ENCODE results near the gene DGCR8.

DGCR8 gene

GRCh38 chr22:20145206-20145831 lies 65.3 kb downstream of the DGCR8 start:
- TF ChIP-seq EZH2phosphoT487 (IDR thresholded peaks at IDR 0.05; ENCODE audit: low read depth): no peak
- TF ChIP-seq, protein P1, sequence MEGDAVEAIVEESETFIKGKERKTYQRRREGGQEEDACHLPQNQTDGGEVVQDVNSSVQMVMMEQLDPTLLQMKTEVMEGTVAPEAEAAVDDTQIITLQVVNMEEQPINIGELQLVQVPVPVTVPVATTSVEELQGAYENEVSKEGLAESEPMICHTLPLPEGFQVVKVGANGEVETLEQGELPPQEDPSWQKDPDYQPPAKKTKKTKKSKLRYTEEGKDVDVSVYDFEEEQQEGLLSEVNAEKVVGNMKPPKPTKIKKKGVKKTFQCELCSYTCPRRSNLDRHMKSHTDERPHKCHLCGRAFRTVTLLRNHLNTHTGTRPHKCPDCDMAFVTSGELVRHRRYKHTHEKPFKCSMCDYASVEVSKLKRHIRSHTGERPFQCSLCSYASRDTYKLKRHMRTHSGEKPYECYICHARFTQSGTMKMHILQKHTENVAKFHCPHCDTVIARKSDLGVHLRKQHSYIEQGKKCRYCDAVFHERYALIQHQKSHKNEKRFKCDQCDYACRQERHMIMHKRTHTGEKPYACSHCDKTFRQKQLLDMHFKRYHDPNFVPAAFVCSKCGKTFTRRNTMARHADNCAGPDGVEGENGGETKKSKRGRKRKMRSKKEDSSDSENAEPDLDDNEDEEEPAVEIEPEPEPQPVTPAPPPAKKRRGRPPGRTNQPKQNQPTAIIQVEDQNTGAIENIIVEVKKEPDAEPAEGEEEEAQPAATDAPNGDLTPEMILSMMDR (IDR thresholded peaks at IDR 0.05; ENCODE audit: low read depth, low read length): no peak
- H3K79me2 ChIP-seq (ENCODE audit: low read length): no peaks in the 10 kb centered on the region
- H3K4me3 ChIP-seq (ENCODE audit: low read length): no peak overlapping the region
- H3K9ac ChIP-seq (ENCODE audit: low read length): no peak overlapping the region
- 0 out of 2 replicates have a peak, but pooled peaks cover 4% of the 10 kb centered on the region for H4K20me1 ChIP-seq (ENCODE audit: insufficient read depth, low read length)
- H3K4me1 ChIP-seq (ENCODE audit: low read length): no peaks in the 10 kb centered on the region
- no peak overlapping the region for H3K27ac ChIP-seq (ENCODE audit: low read length)
- no peak overlapping the region for H3K4me2 ChIP-seq (ENCODE audit: low read length)
- no peaks in the 10 kb centered on the region for H3K36me3 ChIP-seq (replicated peaks; ENCODE audit: low read depth, low read length)
- H3K27me3 ChIP-seq (ENCODE audit: low read depth, low read length): no peaks in the 10 kb centered on the region
- H2AFZ ChIP-seq (ENCODE audit: low read depth, low read length): no peak overlapping the region
- no peaks in the 10 kb centered on the region for H3K9me3 ChIP-seq (ENCODE audit: insufficient read depth, low read length)

DNA sequence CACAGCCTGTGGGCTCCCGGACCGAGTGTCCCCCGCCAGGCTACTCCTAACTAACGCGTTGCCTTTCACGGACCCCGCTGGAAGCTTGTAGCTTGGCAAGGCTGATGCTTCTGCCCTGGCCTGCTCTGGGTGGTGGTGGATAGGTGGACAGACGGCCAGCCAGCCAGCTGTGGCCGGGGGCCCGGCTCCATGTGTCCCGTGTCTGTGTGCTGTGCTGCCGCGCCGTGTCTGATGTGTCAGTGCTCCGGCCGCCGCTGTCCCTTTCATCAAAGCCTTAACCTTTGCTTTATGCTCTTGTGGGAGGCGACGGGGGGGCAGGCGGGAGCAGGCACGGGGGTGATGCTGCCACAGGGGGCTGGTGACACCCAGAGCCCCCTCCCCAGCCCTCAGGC lies 65.8 kb downstream of the DGCR8 start:
- Histone ChIP-seq H3K4me2 (ENCODE audit: low read length) (no peak overlapping the region), H3K79me2 (ENCODE audit: low read length) (no peaks in the 10 kb centered on the region), H3K4me3 (ENCODE audit: low read length) (no peak overlapping the region), H3K36me3 (replicated peaks; ENCODE audit: low read depth, low read length) (no peaks in the 10 kb centered on the region), H3K27me3 (ENCODE audit: low read depth, low read length) (no peaks in the 10 kb centered on the region), H3K9me3 (ENCODE audit: insufficient read depth, low read length) (no peaks in the 10 kb centered on the region), H3K4me1 (ENCODE audit: low read length) (no peaks in the 10 kb centered on the region), H2AFZ (ENCODE audit: low read depth, low read length) (no peak overlapping the region), H3K9ac (ENCODE audit: low read length) (no peak overlapping the region), H4K20me1 (ENCODE audit: insufficient read depth, low read length) (0 out of 2 replicates have a peak, but pooled peaks cover 4% of the 10 kb centered on the region), H3K27ac (ENCODE audit: low read length) (no peak overlapping the region)
- TF ChIP-seq, protein P1 (IDR thresholded peaks at IDR 0.05; ENCODE audit: low read depth, low read length): no peak

DNA sequence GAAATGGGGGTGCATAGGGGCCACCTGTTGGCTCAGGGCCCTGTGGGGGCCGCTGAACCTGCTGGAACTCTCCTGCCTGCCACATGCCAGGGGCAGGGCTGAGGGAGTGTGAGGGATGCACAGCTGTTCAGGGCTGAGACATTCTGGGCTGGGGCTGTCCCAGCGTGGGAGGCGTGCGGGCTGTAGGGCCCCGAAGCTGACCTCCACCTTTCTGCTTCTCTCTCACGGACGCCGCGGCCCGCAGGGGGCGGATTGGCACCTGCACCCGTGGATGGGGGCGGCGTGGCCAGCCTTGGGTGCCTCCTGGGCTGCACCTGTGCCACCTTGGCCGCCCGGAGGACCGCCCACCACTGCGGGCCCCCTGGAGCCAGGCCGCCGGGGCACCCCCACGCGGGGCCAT lies 66.7 kb downstream of the DGCR8 start:
- Histone ChIP-seq H3K27me3 (ENCODE audit: low read depth, low read length) (no peaks in the 10 kb centered on the region), H2AFZ (ENCODE audit: low read depth, low read length) (no peak overlapping the region), H3K79me2 (ENCODE audit: low read length) (no peaks in the 10 kb centered on the region), H3K36me3 (replicated peaks; ENCODE audit: low read depth, low read length) (no peaks in the 10 kb centered on the region), H3K4me3 (ENCODE audit: low read length) (no peak overlapping the region), H3K4me1 (ENCODE audit: low read length) (no peaks in the 10 kb centered on the region), H3K27ac (ENCODE audit: low read length) (no peak overlapping the region), H3K4me2 (ENCODE audit: low read length) (no peak overlapping the region), H3K9ac (ENCODE audit: low read length) (no peak overlapping the region), H4K20me1 (ENCODE audit: insufficient read depth, low read length) (0 out of 2 replicates have a peak, but pooled peaks cover 4% of the 10 kb centered on the region), H3K9me3 (ENCODE audit: insufficient read depth, low read length) (no peaks in the 10 kb centered on the region)
- TF ChIP-seq EZH2phosphoT487 (IDR thresholded peaks at IDR 0.05; ENCODE audit: low read depth): no peak
- TF ChIP-seq, protein P1 (IDR thresholded peaks at IDR 0.05; ENCODE audit: low read depth, low read length): no peak

DNA sequence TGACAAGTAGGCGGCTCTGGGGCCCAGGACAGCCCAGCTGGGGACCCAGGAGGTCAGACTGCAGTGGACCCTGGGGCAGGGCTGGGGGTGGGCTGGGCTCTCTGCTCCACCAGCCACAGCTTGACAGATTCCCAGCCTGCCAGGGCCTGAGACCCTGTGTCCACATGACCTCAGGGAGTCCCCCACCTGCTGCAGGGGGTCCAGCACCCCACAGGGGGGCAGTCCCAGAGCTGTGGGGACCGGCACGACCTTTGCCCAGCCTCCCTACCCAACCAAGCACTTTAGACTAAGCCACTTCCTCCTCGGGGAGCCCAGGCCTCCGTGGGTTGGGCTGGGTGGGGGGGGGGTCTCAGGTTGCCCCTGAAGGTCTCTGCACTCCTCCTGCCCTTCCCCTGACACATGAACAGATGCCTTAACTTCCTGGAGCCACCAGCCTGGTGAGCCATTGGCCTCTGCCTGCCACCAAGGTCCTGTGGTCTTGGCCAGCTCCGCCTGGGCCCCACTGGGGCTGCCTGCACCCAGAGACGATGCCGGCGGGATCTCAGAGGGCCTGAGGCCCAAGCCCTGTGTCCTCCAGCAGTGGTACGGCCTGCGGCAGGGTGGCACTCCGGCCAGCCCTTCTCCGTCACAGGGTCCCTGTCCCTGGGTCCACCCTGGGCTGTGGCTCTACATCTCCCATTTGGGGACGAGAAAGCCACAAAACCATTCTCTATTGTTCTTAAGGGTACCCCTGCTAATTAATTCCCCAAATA lies 67.4 kb downstream of the DGCR8 start:
- Histone ChIP-seq H3K9ac (ENCODE audit: low read length) (no peak overlapping the region), H3K36me3 (replicated peaks; ENCODE audit: low read depth, low read length) (no peaks in the 10 kb centered on the region), H3K4me1 (ENCODE audit: low read length) (no peaks in the 10 kb centered on the region), H3K4me3 (ENCODE audit: low read length) (no peak overlapping the region), H2AFZ (ENCODE audit: low read depth, low read length) (no peak overlapping the region), H4K20me1 (ENCODE audit: insufficient read depth, low read length) (0 out of 2 replicates have a peak, but pooled peaks cover 4% of the 10 kb centered on the region), H3K4me2 (ENCODE audit: low read length) (no peak overlapping the region), H3K79me2 (ENCODE audit: low read length) (no peaks in the 10 kb centered on the region), H3K27me3 (ENCODE audit: low read depth, low read length) (no peaks in the 10 kb centered on the region), H3K9me3 (ENCODE audit: insufficient read depth, low read length) (no peaks in the 10 kb centered on the region), H3K27ac (ENCODE audit: low read length) (no peak overlapping the region)
- TF ChIP-seq EZH2phosphoT487 (IDR thresholded peaks at IDR 0.05; ENCODE audit: low read depth): no peak
- TF ChIP-seq, protein P1 (IDR thresholded peaks at IDR 0.05; ENCODE audit: low read depth, low read length): no peak

Measured in OCI-LY3 (cell line).